ENCODE data around the gene CALR3.

CALR3 gene

DNA sequence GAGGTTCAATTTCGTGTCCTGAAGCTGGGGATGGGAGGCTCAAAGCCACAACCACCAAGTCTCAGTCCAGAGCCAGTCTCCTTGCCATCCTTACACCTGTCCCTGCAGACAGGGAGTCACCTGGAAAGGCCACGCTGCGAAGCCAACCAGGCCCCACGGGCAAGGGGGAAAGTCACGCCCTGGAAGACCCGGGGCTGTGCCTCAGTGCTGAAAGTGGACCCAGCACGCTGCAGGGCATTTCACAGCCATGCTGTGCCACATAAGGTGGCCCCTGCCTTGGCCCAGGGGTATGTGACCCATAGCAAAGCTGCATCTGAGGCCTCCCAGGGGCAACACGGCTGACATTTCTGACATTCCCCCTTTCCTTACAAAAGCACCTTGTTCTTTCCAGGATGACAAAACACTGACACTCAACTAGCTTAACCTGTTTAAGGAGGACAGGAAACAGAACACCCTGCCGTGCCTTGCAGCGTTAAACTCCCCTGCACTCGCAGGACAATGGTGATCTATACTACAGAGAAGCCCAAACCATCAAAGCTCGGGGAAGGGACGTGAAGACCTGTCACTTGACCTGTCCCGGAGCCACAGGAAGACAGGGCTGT is 31.5 kb upstream of the CALR3 start:
- no peak overlapping the region for H3K27ac ChIP-seq (ENCODE audit: low read length)
- no peaks in the 10 kb centered on the region for H4K20me1 ChIP-seq (ENCODE audit: insufficient read depth, low read length)
- no peaks in the 10 kb centered on the region for H3K4me1 ChIP-seq (ENCODE audit: low read length)
- no peak overlapping the region for H3K4me3 ChIP-seq (ENCODE audit: low read length)
- H3K27me3 ChIP-seq (ENCODE audit: low read depth, low read length): no peaks in the 10 kb centered on the region
- H3K36me3 ChIP-seq (replicated peaks; ENCODE audit: low read depth, low read length): peaks cover 82% of the 10 kb centered on the region
- no peak overlapping the region for H3K9ac ChIP-seq (ENCODE audit: low read length)
- TF ChIP-seq, protein P1, sequence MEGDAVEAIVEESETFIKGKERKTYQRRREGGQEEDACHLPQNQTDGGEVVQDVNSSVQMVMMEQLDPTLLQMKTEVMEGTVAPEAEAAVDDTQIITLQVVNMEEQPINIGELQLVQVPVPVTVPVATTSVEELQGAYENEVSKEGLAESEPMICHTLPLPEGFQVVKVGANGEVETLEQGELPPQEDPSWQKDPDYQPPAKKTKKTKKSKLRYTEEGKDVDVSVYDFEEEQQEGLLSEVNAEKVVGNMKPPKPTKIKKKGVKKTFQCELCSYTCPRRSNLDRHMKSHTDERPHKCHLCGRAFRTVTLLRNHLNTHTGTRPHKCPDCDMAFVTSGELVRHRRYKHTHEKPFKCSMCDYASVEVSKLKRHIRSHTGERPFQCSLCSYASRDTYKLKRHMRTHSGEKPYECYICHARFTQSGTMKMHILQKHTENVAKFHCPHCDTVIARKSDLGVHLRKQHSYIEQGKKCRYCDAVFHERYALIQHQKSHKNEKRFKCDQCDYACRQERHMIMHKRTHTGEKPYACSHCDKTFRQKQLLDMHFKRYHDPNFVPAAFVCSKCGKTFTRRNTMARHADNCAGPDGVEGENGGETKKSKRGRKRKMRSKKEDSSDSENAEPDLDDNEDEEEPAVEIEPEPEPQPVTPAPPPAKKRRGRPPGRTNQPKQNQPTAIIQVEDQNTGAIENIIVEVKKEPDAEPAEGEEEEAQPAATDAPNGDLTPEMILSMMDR (IDR thresholded peaks at IDR 0.05; ENCODE audit: low read depth, low read length): no peak
- TF ChIP-seq EZH2phosphoT487 (IDR thresholded peaks at IDR 0.05; ENCODE audit: low read depth): no peak
- no peaks in the 10 kb centered on the region; the same call in 1 of the 2 replicates for H3K79me2 ChIP-seq (ENCODE audit: low read length)
- no peaks in the 10 kb centered on the region for H3K9me3 ChIP-seq (ENCODE audit: insufficient read depth, low read length)
- H2AFZ ChIP-seq (ENCODE audit: low read depth, low read length): no peak overlapping the region
- H3K4me2 ChIP-seq (ENCODE audit: low read length): no peak overlapping the region

DNA sequence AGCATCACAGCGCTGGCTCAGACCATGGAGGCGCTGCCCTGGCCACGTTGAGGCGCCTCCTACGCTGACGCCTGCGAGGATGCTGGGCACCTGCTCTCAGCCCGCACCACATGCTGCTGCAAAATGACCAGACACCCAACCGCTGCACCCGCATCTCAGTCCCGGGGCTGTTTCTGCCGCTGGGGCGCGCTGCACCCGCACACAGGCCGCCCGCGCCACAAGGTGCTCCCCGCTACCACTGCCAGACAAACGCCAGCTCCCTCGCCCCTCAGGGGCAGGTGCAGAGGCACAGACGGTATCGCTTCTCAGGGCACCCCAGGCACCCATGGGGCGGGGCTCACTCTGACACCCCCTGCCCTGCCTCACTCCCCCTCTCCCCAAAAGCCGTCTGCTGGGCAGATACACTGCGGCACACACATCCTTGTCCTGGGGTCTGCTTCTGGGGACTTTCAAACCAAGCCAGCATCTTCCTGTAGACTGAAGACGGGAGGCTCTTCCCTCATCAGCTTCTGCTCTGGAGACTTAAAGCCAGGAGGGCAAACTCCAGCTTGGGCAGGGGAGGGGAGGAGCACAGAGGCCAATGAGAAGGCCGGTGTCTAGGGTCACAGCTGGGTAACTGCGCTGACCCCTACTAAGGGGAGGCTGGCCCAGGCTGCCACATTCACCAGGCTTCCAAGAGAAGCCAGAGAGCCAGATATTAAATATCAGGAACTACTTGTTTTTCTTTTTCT is 29.9 kb upstream of the CALR3 start:
- H3K36me3 ChIP-seq (replicated peaks; ENCODE audit: low read depth, low read length): peaks cover 79% of the 10 kb centered on the region
- no peaks in the 10 kb centered on the region for H3K27me3 ChIP-seq (ENCODE audit: low read depth, low read length)
- H2AFZ ChIP-seq (ENCODE audit: low read depth, low read length): no peak overlapping the region
- H3K79me2 ChIP-seq (ENCODE audit: low read length): no peaks in the 10 kb centered on the region; the same call in 1 of the 2 replicates
- no peak for TF ChIP-seq EZH2phosphoT487 (IDR thresholded peaks at IDR 0.05; ENCODE audit: low read depth)
- TF ChIP-seq, protein P1 (IDR thresholded peaks at IDR 0.05; ENCODE audit: low read depth, low read length): no peak
- no peaks in the 10 kb centered on the region for H3K4me1 ChIP-seq (ENCODE audit: low read length)
- no peaks in the 10 kb centered on the region for H4K20me1 ChIP-seq (ENCODE audit: insufficient read depth, low read length)
- no peaks in the 10 kb centered on the region for H3K9me3 ChIP-seq (ENCODE audit: insufficient read depth, low read length)
- H3K4me3 ChIP-seq (ENCODE audit: low read length): no peak overlapping the region
- no peak overlapping the region for H3K27ac ChIP-seq (ENCODE audit: low read length)
- H3K4me2 ChIP-seq (ENCODE audit: low read length): no peak overlapping the region
- no peak overlapping the region for H3K9ac ChIP-seq (ENCODE audit: low read length)

GRCh38 chr19:16524991-16525734 is 29.2 kb upstream of the CALR3 start:
- H3K9ac ChIP-seq (ENCODE audit: low read length): no peak overlapping the region
- no peak overlapping the region for H3K4me3 ChIP-seq (ENCODE audit: low read length)
- no peak overlapping the region for H2AFZ ChIP-seq (ENCODE audit: low read depth, low read length)
- H3K27ac ChIP-seq (ENCODE audit: low read length): no peak overlapping the region
- H3K4me2 ChIP-seq (ENCODE audit: low read length): no peak overlapping the region
- H4K20me1 ChIP-seq (ENCODE audit: insufficient read depth, low read length): no peaks in the 10 kb centered on the region
- no peaks in the 10 kb centered on the region for H3K4me1 ChIP-seq (ENCODE audit: low read length)
- TF ChIP-seq, protein P1 (IDR thresholded peaks at IDR 0.05; ENCODE audit: low read depth, low read length): no peak
- no peaks in the 10 kb centered on the region for H3K27me3 ChIP-seq (ENCODE audit: low read depth, low read length)
- no peaks in the 10 kb centered on the region for H3K9me3 ChIP-seq (ENCODE audit: insufficient read depth, low read length)
- H3K36me3 ChIP-seq (replicated peaks; ENCODE audit: low read depth, low read length): peaks cover 79% of the 10 kb centered on the region
- H3K79me2 ChIP-seq (ENCODE audit: low read length): no peaks in the 10 kb centered on the region; the same call in 1 of the 2 replicates

Measured in OCI-LY3 (cell line).